IPS-18a (cell line): ENCODE measurements around the gene KCNAB1.

Experiments used
- H3K27ac ChIP-seq: one replicate; pipeline ENCODE4 v1.5.1; 2013; ENCODE audit warnings: low read length
- H3K27me3 ChIP-seq: one replicate; pipeline ENCODE4 v1.6.1; 2013; ENCODE audit warnings: mild to moderate bottlenecking, low read length; ENCODE audit not compliant: control insufficient read depth, insufficient read depth
- H3K36me3 ChIP-seq: one replicate; pipeline ENCODE4 v1.6.1; 2013; ENCODE audit warnings: low read depth, low read length; ENCODE audit not compliant: control insufficient read depth
- H3K4me1 ChIP-seq: one replicate; pipeline ENCODE4 v1.6.1; 2013; ENCODE audit warnings: low read depth, low read length; ENCODE audit not compliant: control insufficient read depth
- H3K4me3 ChIP-seq: one replicate; pipeline ENCODE4 v1.5.1; 2013; ENCODE audit warnings: low read length
- H3K9ac ChIP-seq: one replicate; pipeline ENCODE4 v1.6.1; 2013; ENCODE audit warnings: mild to moderate bottlenecking, low read length, moderate library complexity
- H3K9me3 ChIP-seq: one replicate; pipeline ENCODE4 v1.6.1; 2013; ENCODE audit warnings: low read depth, low read length; ENCODE audit not compliant: control insufficient read depth

KCNAB1 gene

DNA sequence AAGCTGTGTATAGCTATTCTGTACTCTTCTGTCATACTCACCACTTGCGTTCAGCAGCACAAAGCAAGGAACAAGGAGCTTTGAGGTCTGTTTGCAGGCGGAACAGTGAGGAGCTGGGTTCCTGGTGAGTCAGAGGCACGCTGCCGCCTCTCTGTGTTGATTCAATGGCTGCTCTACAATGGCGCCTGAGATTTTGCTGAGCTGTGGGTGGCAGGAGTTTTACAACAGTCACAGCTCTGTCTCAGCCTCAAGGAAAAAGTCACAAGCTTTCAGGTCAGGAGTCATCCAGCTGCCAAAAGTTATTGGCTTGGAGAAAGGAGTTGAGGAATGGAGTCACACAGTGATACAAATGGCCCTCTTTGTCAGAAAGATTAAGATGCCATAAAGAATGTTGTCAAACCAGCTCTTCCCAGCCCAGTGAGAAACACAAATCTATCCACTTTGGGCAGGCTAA, 336.4 kb downstream of the KCNAB1 start:
- Histone ChIP-seq H3K27me3 (no peaks in the 10 kb centered on the region), H3K9ac (no peak overlapping the region), H3K9me3 (no peaks in the 10 kb centered on the region), H3K27ac (peak overlapping the region; percentile 13), H3K36me3 (no peaks in the 10 kb centered on the region), H3K4me1 (peaks cover 29% of the 10 kb centered on the region), H3K4me3 (no peak overlapping the region)

DNA sequence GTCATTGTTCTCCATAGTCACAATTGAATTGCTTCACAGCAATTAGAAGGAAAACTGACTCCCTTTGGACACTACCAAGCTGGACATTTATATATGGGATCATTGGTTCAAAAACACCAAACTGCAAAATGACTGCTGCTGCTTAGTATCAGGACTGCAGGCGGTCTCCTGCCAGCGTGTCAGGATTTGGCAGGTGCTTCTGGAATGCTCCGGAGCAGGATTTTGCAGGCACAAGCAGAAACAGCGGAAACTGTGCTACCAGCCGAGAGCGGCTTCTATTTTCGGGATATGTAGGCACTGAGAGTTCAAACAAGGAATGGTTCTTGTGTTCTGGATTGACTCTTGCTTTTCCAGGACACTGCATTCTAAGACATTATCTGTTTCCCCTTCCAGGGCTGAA, 339.1 kb downstream of the KCNAB1 start:
- Histone ChIP-seq H3K4me3 (no peak overlapping the region), H3K36me3 (no peaks in the 10 kb centered on the region), H3K27ac (no peak overlapping the region), H3K9me3 (no peaks in the 10 kb centered on the region), H3K9ac (no peak overlapping the region), H3K27me3 (no peaks in the 10 kb centered on the region), H3K4me1 (peaks cover 48% of the 10 kb centered on the region)

DNA sequence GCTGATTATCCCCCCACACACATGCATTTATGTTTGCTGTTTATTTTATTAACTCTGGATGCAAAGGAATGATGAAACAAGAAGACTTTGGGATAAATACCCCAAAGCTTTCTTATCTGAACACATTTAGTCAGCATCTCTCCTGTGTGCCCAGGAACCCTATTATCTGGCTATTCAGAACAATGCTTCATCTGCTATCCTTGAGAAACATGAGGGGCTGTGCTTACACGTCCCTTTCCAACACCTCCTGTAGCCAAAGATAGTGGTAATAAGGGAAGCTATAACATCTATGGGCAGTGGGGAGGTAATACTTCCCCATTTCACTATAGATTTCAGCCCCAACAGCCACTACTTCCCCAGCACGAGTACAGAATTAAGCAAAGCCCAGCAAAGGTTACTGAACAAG, 339.8 kb downstream of the KCNAB1 start:
- Histone ChIP-seq H3K4me1 (peaks cover 51% of the 10 kb centered on the region), H3K9ac (no peak overlapping the region), H3K27ac (no peak overlapping the region), H3K27me3 (no peaks in the 10 kb centered on the region), H3K9me3 (no peaks in the 10 kb centered on the region), H3K36me3 (no peaks in the 10 kb centered on the region), H3K4me3 (no peak overlapping the region)

DNA sequence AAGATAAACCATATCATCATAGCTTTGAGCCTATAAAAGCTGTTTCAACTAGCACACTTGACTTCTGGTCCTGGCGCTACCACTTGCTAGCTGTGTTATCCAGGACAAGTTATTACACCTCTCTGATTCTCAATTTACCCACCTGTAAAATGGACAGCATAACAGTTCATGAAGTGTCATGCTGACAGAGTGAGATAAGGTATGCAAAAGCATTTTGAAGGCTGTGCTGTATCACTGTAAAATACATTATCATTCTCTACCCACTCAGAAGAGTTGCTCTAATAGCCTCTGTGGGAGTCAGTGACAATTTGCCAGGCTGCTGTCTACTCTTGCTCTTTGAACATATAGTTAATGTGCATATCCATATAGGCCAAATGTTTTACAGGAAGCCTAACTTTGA, 341.5 kb downstream of the KCNAB1 start:
- H3K4me1 ChIP-seq, result peaks cover 44% of the 10 kb centered on the region
- H3K9ac ChIP-seq, result no peak overlapping the region
- H3K9me3 ChIP-seq, result no peaks in the 10 kb centered on the region
- H3K36me3 ChIP-seq, result no peaks in the 10 kb centered on the region
- H3K4me3 ChIP-seq, result no peak overlapping the region
- no peaks in the 10 kb centered on the region for H3K27me3 ChIP-seq
- no peak overlapping the region for H3K27ac ChIP-seq

DNA sequence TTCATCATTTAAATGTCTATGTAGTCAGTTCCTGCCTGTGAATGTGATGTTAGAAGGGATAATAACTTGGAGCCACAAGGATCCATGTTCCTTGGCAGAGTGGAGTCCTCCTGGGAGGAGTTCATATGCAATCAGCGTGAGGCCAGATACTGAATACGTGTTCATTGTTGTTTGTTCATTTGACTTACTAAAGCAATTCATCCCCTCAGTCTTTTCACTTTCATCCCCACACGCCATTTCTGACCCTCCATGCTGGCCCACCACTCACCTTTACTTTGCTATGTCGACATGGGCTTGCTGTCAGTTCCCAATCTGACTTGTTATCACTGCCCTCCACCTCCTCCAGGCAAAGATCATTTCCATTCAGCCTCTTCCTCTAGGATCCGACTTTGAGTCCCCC, 342.7 kb downstream of the KCNAB1 start:
- Histone ChIP-seq H3K36me3 (no peaks in the 10 kb centered on the region), H3K27me3 (no peaks in the 10 kb centered on the region), H3K4me3 (no peak overlapping the region), H3K9ac (no peak overlapping the region), H3K27ac (no peak overlapping the region), H3K4me1 (peaks cover 32% of the 10 kb centered on the region), H3K9me3 (no peaks in the 10 kb centered on the region)

DNA sequence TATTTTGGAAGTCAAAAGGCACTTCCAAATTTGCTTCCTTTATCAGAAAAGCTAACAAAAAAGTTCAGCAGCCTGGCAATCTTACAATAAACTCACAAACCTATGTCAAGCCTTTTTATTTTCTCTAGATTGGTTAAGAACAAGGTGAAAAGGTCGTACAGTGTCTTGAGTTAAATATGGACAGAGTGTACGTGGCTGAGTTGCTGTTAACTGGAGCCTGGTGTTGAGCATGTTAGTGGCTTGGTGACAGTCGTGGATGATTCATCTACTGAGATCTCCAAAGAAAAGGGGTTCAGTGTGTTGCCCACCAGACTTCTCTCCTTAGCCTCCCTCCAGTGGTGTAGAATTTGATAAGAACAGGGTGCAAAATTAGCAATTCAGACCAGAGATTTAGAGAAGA, 344.8 kb downstream of the KCNAB1 start:
- Histone ChIP-seq H3K4me3 (no peak overlapping the region), H3K27ac (no peak overlapping the region), H3K27me3 (no peaks in the 10 kb centered on the region), H3K36me3 (no peaks in the 10 kb centered on the region), H3K9ac (no peak overlapping the region), H3K9me3 (no peaks in the 10 kb centered on the region), H3K4me1 (peaks cover 29% of the 10 kb centered on the region)

DNA sequence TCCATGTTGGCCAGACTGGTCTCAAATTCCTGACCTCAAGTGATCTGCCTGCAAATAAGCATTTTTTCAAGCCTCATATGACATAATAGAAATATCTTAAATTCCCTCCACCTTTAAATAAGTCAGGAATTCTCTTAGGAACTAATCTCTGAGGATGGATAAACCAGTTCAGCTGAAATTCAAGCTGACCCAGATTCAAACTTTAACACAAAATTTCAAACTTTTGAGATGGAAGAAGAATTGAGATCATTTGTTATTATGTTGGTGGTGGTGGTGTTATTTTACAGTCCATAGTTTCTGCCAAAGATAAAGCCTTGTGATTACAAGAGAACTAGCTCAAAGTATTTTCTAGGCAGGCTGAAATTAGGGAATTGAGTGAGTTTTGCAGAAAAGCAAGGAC, 349.1 kb downstream of the KCNAB1 start:
- Histone ChIP-seq H3K9ac (no peak overlapping the region), H3K27me3 (no peaks in the 10 kb centered on the region), H3K4me3 (no peak overlapping the region), H3K4me1 (peaks cover 10% of the 10 kb centered on the region), H3K36me3 (no peaks in the 10 kb centered on the region), H3K9me3 (no peaks in the 10 kb centered on the region), H3K27ac (no peak overlapping the region)

DNA sequence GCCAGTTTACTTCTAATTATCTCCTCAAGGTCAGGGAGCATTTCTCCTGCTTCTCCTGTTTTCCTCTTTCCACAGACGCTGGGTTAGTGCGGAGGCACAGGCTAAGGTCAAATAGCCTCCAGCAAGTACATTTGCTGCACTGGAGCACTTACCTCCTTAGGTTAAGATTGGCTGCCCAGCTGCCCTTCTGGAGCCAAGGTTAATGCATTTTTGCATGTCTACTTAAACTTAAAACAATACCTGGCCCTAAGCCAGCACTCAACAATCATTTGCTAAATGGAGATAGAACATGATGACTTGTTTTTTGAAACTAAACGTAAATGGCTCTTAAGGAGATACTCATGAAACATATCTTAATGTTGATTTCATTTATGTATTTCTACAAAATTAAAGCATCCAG, 351.1 kb downstream of the KCNAB1 start:
- Histone ChIP-seq H3K27ac (no peak overlapping the region), H3K36me3 (no peaks in the 10 kb centered on the region), H3K4me3 (no peak overlapping the region), H3K27me3 (no peaks in the 10 kb centered on the region), H3K4me1 (peaks cover 7% of the 10 kb centered on the region), H3K9me3 (no peaks in the 10 kb centered on the region), H3K9ac (no peak overlapping the region)

DNA sequence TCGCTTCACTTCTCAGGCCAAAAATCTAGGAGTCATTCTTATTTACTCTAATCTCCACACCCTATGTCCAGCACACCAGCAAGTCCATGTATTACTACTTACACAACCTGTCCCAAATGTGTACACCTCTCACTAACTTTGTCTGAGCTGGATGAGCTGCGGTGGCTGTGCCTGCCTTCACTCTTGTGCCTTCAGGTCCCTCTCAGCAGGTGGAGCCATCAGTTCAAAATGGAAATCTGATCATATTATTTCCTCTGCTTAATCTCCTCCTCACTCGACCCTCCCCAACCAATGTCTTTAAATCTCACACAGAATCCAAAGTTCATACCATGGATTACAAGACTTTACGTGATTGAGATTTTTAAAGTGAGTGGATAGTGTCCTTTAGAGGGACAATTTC, 351.8 kb downstream of the KCNAB1 start:
- Histone ChIP-seq H3K27me3 (no peaks in the 10 kb centered on the region), H3K9me3 (no peaks in the 10 kb centered on the region), H3K27ac (no peak overlapping the region), H3K36me3 (no peaks in the 10 kb centered on the region), H3K4me1 (peaks cover 7% of the 10 kb centered on the region), H3K4me3 (no peak overlapping the region), H3K9ac (no peak overlapping the region)

DNA sequence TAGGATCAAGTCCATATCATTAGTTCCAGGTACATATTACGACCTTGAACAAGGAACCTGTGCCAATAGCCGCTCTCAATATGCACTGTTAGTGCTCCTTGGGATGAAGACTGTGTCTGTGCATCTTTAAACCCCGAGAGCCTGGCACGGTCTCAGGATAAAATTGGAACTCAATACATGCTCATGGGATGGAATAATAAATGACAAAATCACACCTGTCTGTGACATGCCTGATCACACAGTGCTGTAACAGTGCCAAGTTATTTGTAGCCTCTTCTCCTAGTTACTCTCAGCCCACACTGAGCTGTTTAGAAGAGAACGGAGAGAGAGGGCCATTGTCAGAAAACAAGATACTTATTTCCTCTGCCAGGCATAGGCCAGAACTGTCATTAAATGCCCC, 352.3 kb downstream of the KCNAB1 start:
- no peak overlapping the region for H3K9ac ChIP-seq
- H3K4me1 ChIP-seq, result peaks cover 7% of the 10 kb centered on the region
- no peaks in the 10 kb centered on the region for H3K36me3 ChIP-seq
- no peak overlapping the region for H3K27ac ChIP-seq
- no peak overlapping the region for H3K4me3 ChIP-seq
- H3K9me3 ChIP-seq, result no peaks in the 10 kb centered on the region
- H3K27me3 ChIP-seq, result no peaks in the 10 kb centered on the region

DNA sequence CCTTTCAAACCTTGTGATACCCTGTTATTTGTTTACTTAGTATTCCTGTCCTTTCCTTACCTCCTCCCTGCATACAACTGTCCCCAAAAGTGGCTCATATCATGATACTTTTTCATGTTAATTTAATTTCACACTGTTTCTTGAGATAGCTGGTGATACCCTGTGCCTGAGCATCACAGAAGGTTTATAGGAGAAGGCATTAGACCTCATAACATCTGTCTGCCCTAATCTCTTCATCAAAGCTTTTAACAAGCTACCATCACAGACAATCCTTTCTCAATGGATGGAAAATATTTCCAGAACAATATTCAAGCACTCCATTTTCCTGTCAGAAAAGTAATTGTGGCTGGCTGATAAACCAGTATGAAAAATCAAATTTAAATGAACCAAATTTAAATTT, 353.0 kb downstream of the KCNAB1 start:
- H3K27me3 ChIP-seq, result no peaks in the 10 kb centered on the region
- H3K36me3 ChIP-seq, result no peaks in the 10 kb centered on the region

DNA sequence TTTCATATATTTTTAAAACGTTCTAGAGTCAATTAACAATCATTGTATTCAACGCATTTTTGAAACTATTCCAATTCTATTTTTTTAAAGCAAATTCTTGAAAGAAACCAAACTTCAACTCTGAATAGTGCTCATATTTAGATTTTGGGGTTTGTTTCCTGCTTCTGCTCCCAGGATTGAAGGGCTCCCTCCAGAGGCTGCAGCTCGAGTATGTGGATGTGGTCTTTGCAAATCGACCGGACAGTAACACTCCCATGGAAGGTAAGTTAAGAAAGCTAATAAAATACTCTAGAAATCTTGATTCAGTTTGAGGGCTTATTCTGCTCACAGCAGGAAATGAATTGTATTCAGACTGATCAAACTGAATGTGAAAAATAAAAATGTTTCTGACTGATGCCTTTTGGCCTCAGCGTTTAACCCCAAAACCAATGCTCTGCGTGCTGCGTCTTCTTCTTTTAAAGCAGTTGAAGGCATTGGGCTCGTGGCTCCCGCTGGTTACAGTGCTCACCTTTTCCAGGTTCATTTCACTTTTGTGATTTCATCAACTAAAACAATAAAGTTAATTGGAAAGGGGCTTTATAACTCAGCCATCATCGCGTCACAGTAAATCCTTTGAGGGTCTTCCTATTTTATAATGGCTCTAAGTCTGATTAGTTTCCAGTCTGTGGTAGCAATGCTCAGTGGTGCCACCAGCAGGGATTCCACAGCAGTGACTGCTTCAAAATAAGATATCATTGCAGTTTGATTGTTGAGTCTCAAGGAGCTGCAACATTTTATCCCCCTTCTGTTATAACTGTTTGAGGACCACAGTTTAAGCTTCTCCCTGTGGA, 354.4 kb downstream of the KCNAB1 start:
- Histone ChIP-seq H3K9me3 (no peaks in the 10 kb centered on the region), H3K27ac (no peak overlapping the region), H3K27me3 (no peaks in the 10 kb centered on the region), H3K36me3 (no peaks in the 10 kb centered on the region), H3K9ac (no peak overlapping the region), H3K4me3 (peak overlapping the region; percentile 50), H3K4me1 (peaks cover 7% of the 10 kb centered on the region)

More for the DNA sequence above, 353.0 kb downstream of the KCNAB1 start:
- H3K9me3 ChIP-seq, result no peaks in the 10 kb centered on the region
- H3K4me3 ChIP-seq, result no peak overlapping the region
- H3K4me1 ChIP-seq, result peaks cover 7% of the 10 kb centered on the region
- no peak overlapping the region for H3K9ac ChIP-seq
- H3K27ac ChIP-seq, result no peak overlapping the region
